ENCODE measurements around the gene ANKMY1.

Gene ANKMY1

DNA sequence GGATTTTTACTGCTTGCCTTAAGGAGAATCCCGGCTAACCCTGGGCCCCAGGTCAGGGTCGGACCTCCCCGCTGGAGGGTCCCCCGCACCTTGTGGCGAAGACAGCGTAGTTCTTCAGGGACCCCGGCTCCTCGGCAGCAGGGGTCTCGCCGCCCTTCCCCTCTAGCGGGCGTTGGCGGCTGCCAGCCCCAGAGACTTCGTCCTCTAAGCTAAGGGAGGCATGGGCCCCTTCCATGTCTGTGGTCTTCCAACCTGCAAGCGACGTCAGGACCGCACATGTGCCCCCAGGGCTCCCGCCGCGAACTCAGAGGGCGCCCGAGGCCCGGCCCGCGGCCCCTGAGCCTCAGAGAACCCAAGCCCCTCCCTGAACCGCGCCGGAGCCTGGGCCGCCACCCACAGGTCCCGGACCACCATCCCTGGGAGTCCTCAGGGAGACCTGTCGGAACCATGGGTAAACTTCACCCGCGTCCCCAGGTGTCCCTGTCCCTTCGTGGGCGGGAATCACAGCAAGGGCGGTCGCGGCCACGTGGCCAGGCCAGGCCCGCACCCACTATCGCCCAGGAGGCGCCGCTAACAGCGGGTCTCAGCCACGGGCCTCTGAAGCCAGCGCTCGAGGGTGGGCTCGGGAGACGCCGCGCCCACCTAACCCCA lies 562 bp downstream of the ANKMY1 start:
- no peaks in the 10 kb centered on the region for H3K36me3 ChIP-seq (ENCODE audit: low read depth)
- H3K27me3 ChIP-seq (ENCODE audit: insufficient read depth, poor library complexity, severe bottlenecking), result no peaks in the 10 kb centered on the region
- no peaks in the 10 kb centered on the region for H3K9me3 ChIP-seq (ENCODE audit: severe bottlenecking)
- no peak for DNase-seq (ENCODE audit: low spot score)
- TF ChIP-seq, protein P1, sequence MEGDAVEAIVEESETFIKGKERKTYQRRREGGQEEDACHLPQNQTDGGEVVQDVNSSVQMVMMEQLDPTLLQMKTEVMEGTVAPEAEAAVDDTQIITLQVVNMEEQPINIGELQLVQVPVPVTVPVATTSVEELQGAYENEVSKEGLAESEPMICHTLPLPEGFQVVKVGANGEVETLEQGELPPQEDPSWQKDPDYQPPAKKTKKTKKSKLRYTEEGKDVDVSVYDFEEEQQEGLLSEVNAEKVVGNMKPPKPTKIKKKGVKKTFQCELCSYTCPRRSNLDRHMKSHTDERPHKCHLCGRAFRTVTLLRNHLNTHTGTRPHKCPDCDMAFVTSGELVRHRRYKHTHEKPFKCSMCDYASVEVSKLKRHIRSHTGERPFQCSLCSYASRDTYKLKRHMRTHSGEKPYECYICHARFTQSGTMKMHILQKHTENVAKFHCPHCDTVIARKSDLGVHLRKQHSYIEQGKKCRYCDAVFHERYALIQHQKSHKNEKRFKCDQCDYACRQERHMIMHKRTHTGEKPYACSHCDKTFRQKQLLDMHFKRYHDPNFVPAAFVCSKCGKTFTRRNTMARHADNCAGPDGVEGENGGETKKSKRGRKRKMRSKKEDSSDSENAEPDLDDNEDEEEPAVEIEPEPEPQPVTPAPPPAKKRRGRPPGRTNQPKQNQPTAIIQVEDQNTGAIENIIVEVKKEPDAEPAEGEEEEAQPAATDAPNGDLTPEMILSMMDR (IDR thresholded peaks at IDR 0.05; ENCODE audit: poor library complexity, severe bottlenecking), result peak; percentile 25
- no peak for ATAC-seq (ENCODE audit: low read depth)
- H3K4me3 ChIP-seq (ENCODE audit: severe bottlenecking), result peak overlapping the region; percentile 25
- peaks cover 15% of the 10 kb centered on the region for H3K4me1 ChIP-seq (ENCODE audit: insufficient read depth, poor library complexity, severe bottlenecking)
- H3K27ac ChIP-seq (ENCODE audit: poor library complexity, severe bottlenecking), result no peak overlapping the region

DNA sequence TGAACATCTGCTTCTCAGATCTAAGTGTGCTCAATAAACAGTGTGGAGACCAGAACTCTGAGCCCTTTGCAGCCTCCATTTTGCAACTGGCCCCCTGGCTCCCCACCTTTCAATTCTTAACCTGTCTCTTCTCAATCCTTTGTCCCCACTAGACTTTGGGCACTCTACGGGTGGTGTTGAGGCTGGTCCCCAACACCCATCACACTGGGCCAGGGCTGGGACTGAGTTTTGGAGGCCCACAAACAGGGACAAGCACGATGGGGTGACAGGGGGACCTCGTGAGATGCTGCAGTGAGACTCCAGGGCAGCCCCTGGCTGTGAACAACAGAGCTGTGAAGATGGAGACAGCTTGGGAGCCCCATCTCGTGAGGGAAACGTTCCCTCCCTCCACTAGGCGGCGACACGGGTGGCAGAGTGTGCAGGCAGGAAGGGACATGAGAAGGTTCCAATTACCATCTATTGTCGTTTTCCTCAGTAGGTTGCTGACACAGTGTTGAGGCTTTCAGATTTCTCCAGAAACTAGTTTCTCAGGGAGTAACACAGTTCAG lies 1.2 kb downstream of the ANKMY1 start:
- DNase-seq (ENCODE audit: low spot score) (no peak), ATAC-seq (ENCODE audit: low read depth) (no peak)
- Histone ChIP-seq H3K4me3 (ENCODE audit: severe bottlenecking) (no peak overlapping the region), H3K36me3 (ENCODE audit: low read depth) (no peaks in the 10 kb centered on the region; the same call in 1 of the 2 replicates), H3K9me3 (ENCODE audit: severe bottlenecking) (no peaks in the 10 kb centered on the region), H3K4me1 (ENCODE audit: insufficient read depth, poor library complexity, severe bottlenecking) (peaks cover 9% of the 10 kb centered on the region), H3K27ac (ENCODE audit: poor library complexity, severe bottlenecking) (no peak overlapping the region), H3K27me3 (ENCODE audit: insufficient read depth, poor library complexity, severe bottlenecking) (no peaks in the 10 kb centered on the region)
- TF ChIP-seq, protein P1 (IDR thresholded peaks at IDR 0.05; ENCODE audit: poor library complexity, severe bottlenecking), result peak; percentile 50

GRCh38 chr2:240555541-240556250 lies 2.1 kb downstream of the ANKMY1 start:
- TF ChIP-seq, protein P1 (IDR thresholded peaks at IDR 0.05; ENCODE audit: poor library complexity, severe bottlenecking), result no peak
- Histone ChIP-seq H3K4me1 (ENCODE audit: insufficient read depth, poor library complexity, severe bottlenecking) (peaks cover 6% of the 10 kb centered on the region), H3K27ac (ENCODE audit: poor library complexity, severe bottlenecking) (no peak overlapping the region), H3K27me3 (ENCODE audit: insufficient read depth, poor library complexity, severe bottlenecking) (no peaks in the 10 kb centered on the region), H3K4me3 (ENCODE audit: severe bottlenecking) (no peak overlapping the region), H3K9me3 (ENCODE audit: severe bottlenecking) (no peaks in the 10 kb centered on the region), H3K36me3 (ENCODE audit: low read depth) (peaks cover under 1% of the 10 kb centered on the region)
- ATAC-seq (ENCODE audit: low read depth), result no peak
- no peak for DNase-seq (ENCODE audit: low spot score)

- ATAC-seq (ENCODE audit: low read depth) (no peak), DNase-seq (ENCODE audit: low spot score) (no peak)
- Histone ChIP-seq H3K4me1 (ENCODE audit: insufficient read depth, poor library complexity, severe bottlenecking) (peaks cover 6% of the 10 kb centered on the region), H3K27me3 (ENCODE audit: insufficient read depth, poor library complexity, severe bottlenecking) (no peaks in the 10 kb centered on the region), H3K27ac (ENCODE audit: poor library complexity, severe bottlenecking) (no peak overlapping the region), H3K4me3 (ENCODE audit: severe bottlenecking) (no peak overlapping the region), H3K36me3 (ENCODE audit: low read depth) (peaks cover 4% of the 10 kb centered on the region), H3K9me3 (ENCODE audit: severe bottlenecking) (no peaks in the 10 kb centered on the region)
- TF ChIP-seq, protein P1 (IDR thresholded peaks at IDR 0.05; ENCODE audit: poor library complexity, severe bottlenecking), result no peak
These were observed 2.9 kb downstream of the ANKMY1 start for GRCh38 chr2:240554767-240555493.

Measured in RWPE2 (cell line).